Placental epithelial cell (primary cell): ENCODE results near the gene GGT1. TPM values are rescaled to one million over a fixed set of nuclear protein-coding genes. Genes with fewer than 3 reads are reported as not detected.

Experiments
- total RNA-seq: library from RNA; depleted of rRNA; stranded (reverse); fragments of >200 nt; gene quantifications from 2 replicates; pipeline ENCODE4 v1.2.3, GENCODE V29; 2012

GGT1 gene
- total RNA-seq, result 2.0 TPM in 2 replicates

GRCh38 chr22:24602847-24603769, at the start of gene GGT1:
GGT1 (plus strand) TSS chr22:24603193; CDS start chr22:24611082, 7,889 bp downstream.

GRCh38 chr22:24554313-24555164, 48.5 kb upstream of the GGT1 start, which contains the start of gene GUCD1:
GUCD1 (minus strand) TSS chr22:24555138; CDS start chr22:24554991, 147 bp downstream.

GRCh38 chr22:24555165-24556039, 47.6 kb upstream of the GGT1 start, which contains the start of gene SNRPD3:
SNRPD3 (plus strand) TSS chr22:24555999; CDS start chr22:24557675, 1,676 bp downstream.

GRCh38 chr22:24592851-24593558, 10.0 kb upstream of the GGT1 start, which contains the start of gene LRRC75B:
LRRC75B (minus strand) TSS chr22:24593073; CDS start chr22:24593039, 34 bp downstream.

Other genes with a start within 250 kb of the GGT1 start
- gene ADORA2A, start 175.6 kb upstream of the GGT1 start, total RNA-seq, result 0.54 and 3.1 TPM in 2 replicates
- gene UPB1, start 107.9 kb upstream of the GGT1 start, total RNA-seq, result not detected in 2 replicates
- 112 and 153 TPM in 2 replicates for gene GUCD1, start 48.1 kb upstream of the GGT1 start, total RNA-seq
- gene SNRPD3, start 47.2 kb upstream of the GGT1 start, total RNA-seq, result 84.4 and 105 TPM in 2 replicates
- gene LRRC75B, start 10.1 kb upstream of the GGT1 start, total RNA-seq, result 6.7 and 8.2 TPM in 2 replicates
- gene PIWIL3, start 171.5 kb downstream of the GGT1 start, total RNA-seq, result under 0.01 TPM in 1 of 2 replicates, not detected in the other
- 0.65 and 1.2 TPM in 2 replicates for gene SGSM1, start 203.0 kb downstream of the GGT1 start, total RNA-seq